ENCODE data around the gene MOCOS. TPM values are rescaled to one million over a fixed set of nuclear protein-coding genes. Genes with fewer than 3 reads are reported as not detected.

The MOCOS gene
- total and polyA plus RNA-seq, 2 of the 8 experiments (the other 6 are each of a cell fraction or from before 2014, with no cell fraction given) = 4.7 to 5.8 TPM

DNA sequence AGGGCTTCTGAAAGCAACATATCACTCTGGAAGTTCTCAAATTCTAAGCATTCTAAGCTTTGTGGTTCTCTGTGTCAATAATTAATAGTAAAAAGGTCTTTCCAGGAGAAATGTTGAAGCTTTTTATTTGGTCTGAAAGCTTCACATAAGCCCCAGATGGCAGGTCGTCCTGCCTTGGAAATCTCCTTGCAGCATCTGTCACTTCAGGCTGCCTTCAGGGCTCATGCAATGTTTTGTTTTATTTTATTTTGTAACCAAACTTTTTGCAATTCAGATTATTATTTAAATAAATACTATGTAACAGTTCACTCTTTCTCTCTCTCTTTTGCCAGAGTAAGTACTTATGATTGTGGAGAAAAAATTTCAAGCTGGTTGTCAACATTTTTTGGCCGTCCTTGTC, 63.5 kb downstream of the MOCOS start:
- Histone ChIP-seq H3K23me2 (ENCODE audit: low read depth, low read length) (peaks cover 2% of the 10 kb centered on the region; the same call in 1 of the 2 replicates), H2BK20ac (ENCODE audit: low read length) (no peak overlapping the region), H3K4ac (replicated peaks; ENCODE audit: insufficient read length, low read depth, low read length) (no peak overlapping the region), H3K27ac (ENCODE audit: low read depth, low read length) (no peak overlapping the region), H3K9me3 (ENCODE audit: insufficient read depth in 2 of 2, low read depth in 1 of 2, low read length in 1 of 2) (no peaks in the 10 kb centered on the region), H3K14ac (ENCODE audit: insufficient read length) (no peak overlapping the region), H3K79me1 (ENCODE audit: low read depth, low read length) (no peaks in the 10 kb centered on the region), H3K36me3 (ENCODE audit: control insufficient read depth in 2 of 4, insufficient read depth in 4 of 4, low read length in 3 of 4) (peaks cover 0 to 9% (median 0%) of the 10 kb centered on the region in 4 experiments; a peak in 2 of 8 replicates), H3K27me3 (replicated peaks in 1 of 4; ENCODE audit: control insufficient read depth in 3 of 4, extremely low read depth in 1 of 4, insufficient read depth in 3 of 4, low read length in 3 of 4) (no peaks in the 10 kb centered on the region), H4K8ac (ENCODE audit: extremely low read depth, insufficient read depth, low read length) (no peak overlapping the region), H2BK5ac (ENCODE audit: low read depth, low read length) (no peak overlapping the region), H4K91ac (replicated peaks; ENCODE audit: insufficient read length, low read length) (no peak overlapping the region), H2BK15ac (ENCODE audit: low read length) (no peak overlapping the region), H3K4me2 (ENCODE audit: insufficient read depth in 1 of 2, low read depth in 2 of 2, low read length in 2 of 2) (no peak overlapping the region), H2AFZ (ENCODE audit: low read length) (no peak overlapping the region), H2BK120ac (replicated peaks; ENCODE audit: low read depth, low read length) (no peak overlapping the region), H2AK5ac (ENCODE audit: low read depth, low read length) (no peak overlapping the region), H3K9ac (replicated peaks in 1 of 4; ENCODE audit: extremely low read depth in 1 of 4, low read depth in 3 of 4, low read length in 3 of 4) (no peak overlapping the region), H4K5ac (ENCODE audit: insufficient read length, low read depth, low read length) (no peak overlapping the region), H3K79me2 (ENCODE audit: control insufficient read depth in 1 of 2, insufficient read depth in 2 of 2, low read length in 2 of 2) (no peaks in the 10 kb centered on the region), H3K23ac (ENCODE audit: insufficient read length) (no peak overlapping the region), H4K20me1 (replicated peaks in 1 of 2; ENCODE audit: control insufficient read depth in 1 of 2, insufficient read depth in 2 of 2, low read length in 2 of 2) (no peaks in the 10 kb centered on the region), H3K4me1 (replicated peaks in 1 of 4; ENCODE audit: control insufficient read depth in 3 of 4, insufficient read depth in 4 of 4, low read length in 3 of 4) (peaks cover 0 to 3% (median 0%) of the 10 kb centered on the region in 4 experiments; a peak in 1 of 7 replicates), H3K4me3 (ENCODE audit: extremely low read depth in 1 of 4, insufficient read depth in 2 of 4, low read depth in 3 of 4, low read length in 4 of 4) (no peak overlapping the region), H3K56ac (replicated peaks; ENCODE audit: insufficient read length, low read depth, low read length) (no peak overlapping the region), H2BK12ac (ENCODE audit: low read depth, low read length) (no peak overlapping the region), H3K18ac (ENCODE audit: extremely low read depth, low read length) (no peak overlapping the region)
- DNase-seq (ENCODE audit: low read depth in 1 of 2, low spot score in 2 of 2) (no peak), FAIRE-seq (no peak)
- CTCF ChIA-PET (ENCODE audit: partially characterized antibody) = interaction anchor here (0.8 to 1.4 kb wide), 4 partner anchors 11 to 39 kb away, joined by 3 read pairs; no protein-coding TSS in a partner anchor
- 88% methylated on average over 2 of the region's 2 CpGs; no CpG with 5 or more reads in 1 of the 2 experiments for WGBS, 2 experiments (ENCODE audit: extremely low coverage in 1 of 2, insufficient coverage in 1 of 2, insufficient read length in 1 of 2, insufficient replicate concordance in 2 of 2, low coverage in 1 of 2, low lambda C conversion rate in 2 of 2, missing lambda C conversion rate in 1 of 2)
- POLR2A ChIA-PET (ENCODE audit: partially characterized antibody) = interaction anchor here (0.6 to 1.1 kb wide), 2 partner anchors 10 to 62 kb away, joined by 3 read pairs; no protein-coding TSS in a partner anchor
- TF ChIP-seq KDM5A (IDR thresholded peaks at IDR 0.05; ENCODE audit: low read length) = no peak
- TF ChIP-seq JUN (IDR thresholded peaks at IDR 0.05; ENCODE audit: low read depth, low read length) = no peak
- TF ChIP-seq, protein P1, sequence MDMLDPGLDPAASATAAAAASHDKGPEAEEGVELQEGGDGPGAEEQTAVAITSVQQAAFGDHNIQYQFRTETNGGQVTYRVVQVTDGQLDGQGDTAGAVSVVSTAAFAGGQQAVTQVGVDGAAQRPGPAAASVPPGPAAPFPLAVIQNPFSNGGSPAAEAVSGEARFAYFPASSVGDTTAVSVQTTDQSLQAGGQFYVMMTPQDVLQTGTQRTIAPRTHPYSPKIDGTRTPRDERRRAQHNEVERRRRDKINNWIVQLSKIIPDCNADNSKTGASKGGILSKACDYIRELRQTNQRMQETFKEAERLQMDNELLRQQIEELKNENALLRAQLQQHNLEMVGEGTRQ (IDR thresholded peaks at IDR 0.05; ENCODE audit: low read length) = no peak
- no peak for TF ChIP-seq BRCA1 (IDR thresholded peaks at IDR 0.05; ENCODE audit: low read depth, low read length)
- no peak for TF ChIP-seq ZNF274 (IDR thresholded peaks at IDR 0.05; ENCODE audit: borderline replicate concordance, extremely low read depth, low read length)
- TF ChIP-seq TAF7 (optimal IDR thresholded peaks at IDR 0.05; ENCODE audit: borderline replicate concordance, low read depth, low read length) = no peak
- TF ChIP-seq, protein P2, sequence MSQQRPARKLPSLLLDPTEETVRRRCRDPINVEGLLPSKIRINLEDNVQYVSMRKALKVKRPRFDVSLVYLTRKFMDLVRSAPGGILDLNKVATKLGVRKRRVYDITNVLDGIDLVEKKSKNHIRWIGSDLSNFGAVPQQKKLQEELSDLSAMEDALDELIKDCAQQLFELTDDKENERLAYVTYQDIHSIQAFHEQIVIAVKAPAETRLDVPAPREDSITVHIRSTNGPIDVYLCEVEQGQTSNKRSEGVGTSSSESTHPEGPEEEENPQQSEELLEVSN (IDR thresholded peaks at IDR 0.05) = no peak
- TF ChIP-seq, protein P3, sequence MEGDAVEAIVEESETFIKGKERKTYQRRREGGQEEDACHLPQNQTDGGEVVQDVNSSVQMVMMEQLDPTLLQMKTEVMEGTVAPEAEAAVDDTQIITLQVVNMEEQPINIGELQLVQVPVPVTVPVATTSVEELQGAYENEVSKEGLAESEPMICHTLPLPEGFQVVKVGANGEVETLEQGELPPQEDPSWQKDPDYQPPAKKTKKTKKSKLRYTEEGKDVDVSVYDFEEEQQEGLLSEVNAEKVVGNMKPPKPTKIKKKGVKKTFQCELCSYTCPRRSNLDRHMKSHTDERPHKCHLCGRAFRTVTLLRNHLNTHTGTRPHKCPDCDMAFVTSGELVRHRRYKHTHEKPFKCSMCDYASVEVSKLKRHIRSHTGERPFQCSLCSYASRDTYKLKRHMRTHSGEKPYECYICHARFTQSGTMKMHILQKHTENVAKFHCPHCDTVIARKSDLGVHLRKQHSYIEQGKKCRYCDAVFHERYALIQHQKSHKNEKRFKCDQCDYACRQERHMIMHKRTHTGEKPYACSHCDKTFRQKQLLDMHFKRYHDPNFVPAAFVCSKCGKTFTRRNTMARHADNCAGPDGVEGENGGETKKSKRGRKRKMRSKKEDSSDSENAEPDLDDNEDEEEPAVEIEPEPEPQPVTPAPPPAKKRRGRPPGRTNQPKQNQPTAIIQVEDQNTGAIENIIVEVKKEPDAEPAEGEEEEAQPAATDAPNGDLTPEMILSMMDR (IDR thresholded peaks at IDR 0.05; ENCODE audit: control extremely low read depth in 1 of 3, insufficient read depth in 1 of 3, low read depth in 1 of 3, low read length in 3 of 3) = no peak
- TF ChIP-seq CREB1 (IDR thresholded peaks at IDR 0.05) = no peak

Measured in H1 (cell line).